Thoracic aorta (tissue), 2 donors: ENCODE measurements around the gene DENND1B. TPM values are rescaled to one million over a fixed set of nuclear protein-coding genes. Genes with fewer than 3 reads are reported as not detected.
"Not testable (repeated sequence)": the region's sequence is repeated elsewhere in the genome, so short reads cannot be mapped to it uniquely, and the experiment has no call there.

Experiments
- ATAC-seq: fragments of 150-250 bp; one replicate; pipeline ENCODE4 v1.8.0; 2017; ENCODE audit warnings: low read depth; ENCODE audit not compliant: insufficient number of reproducible peaks, low FRiP score
- DNase-seq: peaks from one replicate; pipeline ENCODE4 v3.0.0-alpha.2; 2020; ENCODE audit warnings: low spot score
- H3K27ac ChIP-seq, 2 donors: fragments of 200-600 bp; sonication (generic); 1 replicate in 1 of 2; 2 replicates in 1 of 2; pipeline ENCODE4 v1.5.1; 2016; ENCODE audit warnings: mild to moderate bottlenecking in 2 of 2, moderate library complexity in 2 of 2
- H3K27me3 ChIP-seq: fragments of 200-600 bp; sonication (generic); replicated peaks from 2 replicates; pipeline ENCODE4 v1.6.0; 2016; ENCODE audit warnings: mild to moderate bottlenecking; ENCODE audit not compliant: insufficient read depth
- H3K36me3 ChIP-seq: fragments of 200-600 bp; sonication (generic); one replicate; pipeline ENCODE4 v1.5.1; 2016
- H3K4me1 ChIP-seq, 2 donors: fragments of 200-600 bp; sonication (generic); 1 replicate in 1 of 2; 2 replicates in 1 of 2; pipeline versions ENCODE4 v1.5.1 to v1.6.0; 2016; ENCODE audit warnings: low read depth in 2 of 2, mild to moderate bottlenecking in 1 of 2; ENCODE audit not compliant: control insufficient read depth in 1 of 2
- H3K4me3 ChIP-seq: fragments of 200-600 bp; sonication (generic); 2 replicates; pipeline ENCODE4 v1.5.1; 2016; ENCODE audit warnings: mild to moderate bottlenecking
- H3K9me3 ChIP-seq: fragments of 200-600 bp; sonication (generic); 2 replicates; pipeline ENCODE4 v1.5.1; 2016
- CTCF ChIP-seq: fragments of 200-600 bp; sonication (generic); IDR thresholded peaks from one replicate; pipeline ENCODE4 v1.5.1; 2019; ENCODE audit warnings: antibody characterized with exemption
- total RNA-seq, 2 donors: library from RNA; depleted of rRNA; stranded (reverse); fragments of >200 nt; gene quantifications; one replicate each; pipeline versions ENCODE4 v1.1.0 to v1.2.3, GENCODE V29; 2016

DENND1B gene
- total RNA-seq, 2 donors from 2014 or later: 9.6 to 17.2 TPM

GRCh38 chr1:197515421-197515820 is 259.9 kb downstream of the DENND1B start:
- Histone ChIP-seq H3K36me3 (no peaks in the 10 kb centered on the region), H3K9me3 (no peaks in the 10 kb centered on the region), H3K27me3 (no peaks in the 10 kb centered on the region), H3K27ac (no peak overlapping the region), H3K4me1 (no peaks in the 10 kb centered on the region), H3K4me3 (no peak overlapping the region)
- no peak for TF ChIP-seq CTCF
- ATAC-seq: no peak
- DNase-seq: no peak

DNA sequence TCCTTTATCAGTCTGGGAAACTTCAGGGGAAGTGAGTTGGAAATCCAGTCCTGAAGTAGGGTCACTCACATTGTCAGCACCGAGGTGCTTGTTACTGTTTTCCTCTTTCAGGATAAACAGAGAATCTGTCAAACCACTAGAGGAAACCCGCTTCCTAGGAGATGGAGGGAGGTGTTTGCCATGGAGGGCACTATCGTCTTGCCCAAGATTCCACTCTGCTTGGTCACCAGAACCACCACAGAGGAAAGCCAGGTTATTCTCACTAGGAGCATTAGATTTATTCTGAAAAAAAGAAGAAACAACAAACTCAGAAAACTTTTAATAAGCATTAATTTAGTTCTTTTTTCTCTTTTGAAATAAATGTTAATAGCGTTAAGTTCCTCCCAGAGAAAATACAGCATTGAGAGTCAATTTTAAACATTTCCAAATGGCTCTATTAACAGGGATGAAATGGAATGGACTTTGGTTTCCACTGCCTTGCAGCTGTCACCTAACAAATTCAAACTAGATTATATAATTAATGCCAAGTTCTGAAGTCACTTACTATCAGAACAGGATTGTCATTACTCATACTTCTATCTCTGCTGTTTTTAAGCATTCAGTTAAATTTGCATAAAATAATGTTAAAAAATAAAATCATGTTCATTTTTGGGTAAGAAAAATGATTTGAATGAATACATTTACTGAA is 264.4 kb downstream of the DENND1B start:
- ATAC-seq (no peak), DNase-seq (no peak)

GRCh38 chr1:197496722-197497121 is 278.6 kb downstream of the DENND1B start:
- Histone ChIP-seq H3K27me3 (no peaks in the 10 kb centered on the region), H3K27ac (no peak overlapping the region), H3K4me3 (no peak overlapping the region), H3K36me3 (no peaks in the 10 kb centered on the region), H3K4me1 (no peaks in the 10 kb centered on the region), H3K9me3 (no peaks in the 10 kb centered on the region)
- DNase-seq (no peak), ATAC-seq (no peak)
- no peak for TF ChIP-seq CTCF

More for the DNA sequence above, 264.4 kb downstream of the DENND1B start:
- no peak overlapping the region for H3K4me3 ChIP-seq
- H3K9me3 ChIP-seq: no peaks in the 10 kb centered on the region
- no peaks in the 10 kb centered on the region for H3K4me1 ChIP-seq
- H3K36me3 ChIP-seq: no peaks in the 10 kb centered on the region
- no peak overlapping the region for H3K27ac ChIP-seq
- TF ChIP-seq CTCF: no peak
- no peaks in the 10 kb centered on the region for H3K27me3 ChIP-seq

DNA sequence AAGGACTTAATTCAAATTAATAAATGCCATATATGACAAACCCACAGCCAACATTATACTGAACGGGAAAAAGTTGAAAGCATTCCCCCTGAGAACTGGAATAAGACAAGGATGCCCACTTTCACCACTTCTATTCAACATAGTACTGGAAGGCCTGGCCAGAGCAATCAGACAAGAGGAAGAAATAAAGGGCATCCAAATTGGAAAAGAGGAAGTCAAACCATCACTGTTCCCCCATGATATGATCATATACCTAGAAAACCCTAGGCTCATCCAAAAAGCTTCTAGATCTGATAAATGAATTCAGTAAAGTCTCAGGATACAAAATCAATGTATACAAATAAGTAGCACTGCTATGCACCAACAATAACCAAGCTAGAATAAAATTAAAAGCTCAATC is 283.8 kb downstream of the DENND1B start:
- not testable (repeated sequence) for H3K4me3 ChIP-seq, ATAC-seq, H3K36me3 ChIP-seq, H3K27me3 ChIP-seq, H3K4me1 ChIP-seq, H3K9me3 ChIP-seq, DNase-seq, H3K27ac ChIP-seq

DNA sequence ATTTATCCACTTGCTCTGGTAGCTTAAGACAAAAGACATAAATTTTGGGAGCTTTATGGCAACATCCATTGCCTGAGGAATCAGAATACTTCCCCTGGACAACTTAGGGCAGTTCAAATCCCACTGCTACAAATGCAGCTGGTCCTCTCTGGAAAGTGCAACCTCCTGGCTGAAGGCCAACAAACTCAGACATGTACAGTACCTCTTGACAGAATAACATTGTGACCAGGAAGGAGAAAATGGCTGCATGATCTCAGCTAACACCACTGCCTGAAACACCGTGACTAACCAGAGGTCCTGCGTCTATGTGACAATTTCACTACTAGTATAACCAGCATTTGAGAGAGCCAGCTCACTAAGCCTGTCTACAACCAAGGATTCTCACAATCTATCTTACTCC is 288.3 kb downstream of the DENND1B start:
- no peaks in the 10 kb centered on the region for H3K27me3 ChIP-seq
- DNase-seq (no peak), ATAC-seq (no peak)
- H3K36me3 ChIP-seq: no peaks in the 10 kb centered on the region
- peaks cover 0 to 5% of the 10 kb centered on the region in 2 donors for H3K4me1 ChIP-seq
- H3K9me3 ChIP-seq: no peaks in the 10 kb centered on the region
- no peak overlapping the region for H3K4me3 ChIP-seq
- no peak overlapping the region for H3K27ac ChIP-seq
- no peak for TF ChIP-seq CTCF

GRCh38 chr1:197485790-197486189 is 289.5 kb downstream of the DENND1B start:
- peaks cover 0 to 5% of the 10 kb centered on the region in 2 donors for H3K4me1 ChIP-seq
- no peak overlapping the region for H3K27ac ChIP-seq
- no peak overlapping the region for H3K4me3 ChIP-seq
- no peak for TF ChIP-seq CTCF
- H3K27me3 ChIP-seq: no peaks in the 10 kb centered on the region
- no peaks in the 10 kb centered on the region for H3K36me3 ChIP-seq
- DNase-seq (no peak), ATAC-seq (peak; percentile 55)
- H3K9me3 ChIP-seq: no peaks in the 10 kb centered on the region
